K562 (cell line): ENCODE data around the gene FAM78A. TPM values are rescaled to one million over a fixed set of nuclear protein-coding genes. Genes with fewer than 3 reads are reported as not detected.

Source experiments
- ELF1 ChIP-seq: fragments of 200-800 bp; sonication (Bioruptor generic); IDR thresholded peaks from 2 replicates; pipeline ENCODE4 v1.6.1; 2016; ENCODE audit warnings: missing genetic modification characterization, missing compliant biosample characterization
- NELFE ChIP-seq: IDR thresholded peaks from 2 replicates; pipeline ENCODE4 v1.6.1; 2011; ENCODE audit warnings: mild to moderate bottlenecking; ENCODE audit not compliant: insufficient read depth, insufficient read length
- POLR2AphosphoS2 ChIP-seq: IDR thresholded peaks from 2 replicates; pipeline ENCODE4 v1.6.1; 2012; ENCODE audit warnings: low read length, improper control_type of control experiment
- RCOR1 ChIP-seq, 2 experiments: IDR thresholded peaks; 2 replicates each; pipeline ENCODE4 v1.6.1; 2012; ENCODE audit warnings: low read depth in 2 of 2, low read length in 2 of 2, borderline replicate concordance in 1 of 2, improper control_type of control experiment in 1 of 2
- STAT5A ChIP-seq: IDR thresholded peaks from 2 replicates; pipeline ENCODE4 v1.6.1; 2012; ENCODE audit warnings: low read length, inconsistent platforms, borderline replicate concordance
- TCF7L2 ChIP-seq: fragments of 150-350 bp; IDR thresholded peaks from 2 replicates; pipeline ENCODE4 v1.6.1; 2016; ENCODE audit warnings: low read depth, mild to moderate bottlenecking, low read length, moderate library complexity
- ZNF316 ChIP-seq: fragments of 450-650 bp; IDR thresholded peaks from 2 replicates; pipeline ENCODE4 v1.6.1; 2016
- ZNF699 ChIP-seq: fragments of 250-450 bp; sonication (Bioruptor Pico); IDR thresholded peaks from 2 replicates; pipeline ENCODE4 v1.8.0; 2021; ENCODE audit warnings: mild to moderate bottlenecking, moderate library complexity; ENCODE audit not compliant: insufficient replicate concordance
- polyA plus RNA-seq, 8 experiments: library from polyadenylated mRNA; depleted of rRNA in 4 of 8; stranded (reverse) in 5 of 8; unstranded in 3 of 8; fragments of >200 nt; fragmentation: Nextera tagmentation in 2 of 8; fragmentation: Illumina TruSeq in 1 of 8; extraction: Ambion mirVana in 2 of 8; extraction: Trizol in 1 of 8; gene quantifications; 2 replicates each; pipeline versions ENCODE4 v1.2.1 to v1.2.3, GENCODE V29; 2011 to 2014; ENCODE audit warnings: inconsistent platforms in 1 of 8, missing spikeins in 1 of 8
- total RNA-seq, 7 experiments: library from RNA; depleted of rRNA in 6 of 7; stranded (reverse); fragments of >200 nt in 6 of 7; fragmentation: Illumina TruSeq in 2 of 7; extraction: Trizol in 2 of 7; gene quantifications; 2 replicates each; pipeline versions ENCODE4 v1.2.1 to v1.2.3, GENCODE V29; 2011 to 2021; ENCODE audit warnings: low replicate concordance in 1 of 7
- TF ChIP-seq, protein P1 (sequence below): fragments of 200-600 bp; sonication (generic); IDR thresholded peaks from one replicate; pipeline ENCODE4 v1.6.1; 2012; ENCODE audit warnings: mild to moderate bottlenecking, low read depth, low read length, inconsistent platforms
- TF ChIP-seq, protein P2 (sequence below): fragments of 450-650 bp; IDR thresholded peaks from 2 replicates; pipeline ENCODE4 v1.6.1; 2016; ENCODE audit warnings: mild to moderate bottlenecking

The FAM78A gene
- total and polyA plus RNA-seq, 9 of the 15 experiments (the other 6 are each of a cell fraction or from before 2014, with no cell fraction given), result 0.56 to 103 (median 55.2) TPM

DNA sequence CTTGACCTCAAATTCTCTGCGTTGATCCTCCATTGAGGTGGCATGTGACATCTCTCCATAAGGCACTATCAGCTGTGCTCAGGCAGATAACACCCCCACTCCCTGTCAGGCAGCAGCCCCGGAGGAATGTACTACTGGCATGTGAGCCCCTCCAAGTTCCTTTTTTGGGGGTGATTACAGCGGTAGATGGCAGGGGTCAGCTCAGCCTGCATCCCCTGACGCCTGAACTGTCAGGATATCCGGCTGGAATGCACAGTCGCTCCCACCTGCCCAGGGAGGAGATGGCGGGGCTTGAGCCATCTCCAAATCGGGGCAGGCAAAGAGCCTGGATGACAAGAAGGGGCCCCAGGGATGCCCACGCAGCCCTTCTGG, 40.8 kb downstream of the FAM78A start (continued):
- TF ChIP-seq, protein P1, sequence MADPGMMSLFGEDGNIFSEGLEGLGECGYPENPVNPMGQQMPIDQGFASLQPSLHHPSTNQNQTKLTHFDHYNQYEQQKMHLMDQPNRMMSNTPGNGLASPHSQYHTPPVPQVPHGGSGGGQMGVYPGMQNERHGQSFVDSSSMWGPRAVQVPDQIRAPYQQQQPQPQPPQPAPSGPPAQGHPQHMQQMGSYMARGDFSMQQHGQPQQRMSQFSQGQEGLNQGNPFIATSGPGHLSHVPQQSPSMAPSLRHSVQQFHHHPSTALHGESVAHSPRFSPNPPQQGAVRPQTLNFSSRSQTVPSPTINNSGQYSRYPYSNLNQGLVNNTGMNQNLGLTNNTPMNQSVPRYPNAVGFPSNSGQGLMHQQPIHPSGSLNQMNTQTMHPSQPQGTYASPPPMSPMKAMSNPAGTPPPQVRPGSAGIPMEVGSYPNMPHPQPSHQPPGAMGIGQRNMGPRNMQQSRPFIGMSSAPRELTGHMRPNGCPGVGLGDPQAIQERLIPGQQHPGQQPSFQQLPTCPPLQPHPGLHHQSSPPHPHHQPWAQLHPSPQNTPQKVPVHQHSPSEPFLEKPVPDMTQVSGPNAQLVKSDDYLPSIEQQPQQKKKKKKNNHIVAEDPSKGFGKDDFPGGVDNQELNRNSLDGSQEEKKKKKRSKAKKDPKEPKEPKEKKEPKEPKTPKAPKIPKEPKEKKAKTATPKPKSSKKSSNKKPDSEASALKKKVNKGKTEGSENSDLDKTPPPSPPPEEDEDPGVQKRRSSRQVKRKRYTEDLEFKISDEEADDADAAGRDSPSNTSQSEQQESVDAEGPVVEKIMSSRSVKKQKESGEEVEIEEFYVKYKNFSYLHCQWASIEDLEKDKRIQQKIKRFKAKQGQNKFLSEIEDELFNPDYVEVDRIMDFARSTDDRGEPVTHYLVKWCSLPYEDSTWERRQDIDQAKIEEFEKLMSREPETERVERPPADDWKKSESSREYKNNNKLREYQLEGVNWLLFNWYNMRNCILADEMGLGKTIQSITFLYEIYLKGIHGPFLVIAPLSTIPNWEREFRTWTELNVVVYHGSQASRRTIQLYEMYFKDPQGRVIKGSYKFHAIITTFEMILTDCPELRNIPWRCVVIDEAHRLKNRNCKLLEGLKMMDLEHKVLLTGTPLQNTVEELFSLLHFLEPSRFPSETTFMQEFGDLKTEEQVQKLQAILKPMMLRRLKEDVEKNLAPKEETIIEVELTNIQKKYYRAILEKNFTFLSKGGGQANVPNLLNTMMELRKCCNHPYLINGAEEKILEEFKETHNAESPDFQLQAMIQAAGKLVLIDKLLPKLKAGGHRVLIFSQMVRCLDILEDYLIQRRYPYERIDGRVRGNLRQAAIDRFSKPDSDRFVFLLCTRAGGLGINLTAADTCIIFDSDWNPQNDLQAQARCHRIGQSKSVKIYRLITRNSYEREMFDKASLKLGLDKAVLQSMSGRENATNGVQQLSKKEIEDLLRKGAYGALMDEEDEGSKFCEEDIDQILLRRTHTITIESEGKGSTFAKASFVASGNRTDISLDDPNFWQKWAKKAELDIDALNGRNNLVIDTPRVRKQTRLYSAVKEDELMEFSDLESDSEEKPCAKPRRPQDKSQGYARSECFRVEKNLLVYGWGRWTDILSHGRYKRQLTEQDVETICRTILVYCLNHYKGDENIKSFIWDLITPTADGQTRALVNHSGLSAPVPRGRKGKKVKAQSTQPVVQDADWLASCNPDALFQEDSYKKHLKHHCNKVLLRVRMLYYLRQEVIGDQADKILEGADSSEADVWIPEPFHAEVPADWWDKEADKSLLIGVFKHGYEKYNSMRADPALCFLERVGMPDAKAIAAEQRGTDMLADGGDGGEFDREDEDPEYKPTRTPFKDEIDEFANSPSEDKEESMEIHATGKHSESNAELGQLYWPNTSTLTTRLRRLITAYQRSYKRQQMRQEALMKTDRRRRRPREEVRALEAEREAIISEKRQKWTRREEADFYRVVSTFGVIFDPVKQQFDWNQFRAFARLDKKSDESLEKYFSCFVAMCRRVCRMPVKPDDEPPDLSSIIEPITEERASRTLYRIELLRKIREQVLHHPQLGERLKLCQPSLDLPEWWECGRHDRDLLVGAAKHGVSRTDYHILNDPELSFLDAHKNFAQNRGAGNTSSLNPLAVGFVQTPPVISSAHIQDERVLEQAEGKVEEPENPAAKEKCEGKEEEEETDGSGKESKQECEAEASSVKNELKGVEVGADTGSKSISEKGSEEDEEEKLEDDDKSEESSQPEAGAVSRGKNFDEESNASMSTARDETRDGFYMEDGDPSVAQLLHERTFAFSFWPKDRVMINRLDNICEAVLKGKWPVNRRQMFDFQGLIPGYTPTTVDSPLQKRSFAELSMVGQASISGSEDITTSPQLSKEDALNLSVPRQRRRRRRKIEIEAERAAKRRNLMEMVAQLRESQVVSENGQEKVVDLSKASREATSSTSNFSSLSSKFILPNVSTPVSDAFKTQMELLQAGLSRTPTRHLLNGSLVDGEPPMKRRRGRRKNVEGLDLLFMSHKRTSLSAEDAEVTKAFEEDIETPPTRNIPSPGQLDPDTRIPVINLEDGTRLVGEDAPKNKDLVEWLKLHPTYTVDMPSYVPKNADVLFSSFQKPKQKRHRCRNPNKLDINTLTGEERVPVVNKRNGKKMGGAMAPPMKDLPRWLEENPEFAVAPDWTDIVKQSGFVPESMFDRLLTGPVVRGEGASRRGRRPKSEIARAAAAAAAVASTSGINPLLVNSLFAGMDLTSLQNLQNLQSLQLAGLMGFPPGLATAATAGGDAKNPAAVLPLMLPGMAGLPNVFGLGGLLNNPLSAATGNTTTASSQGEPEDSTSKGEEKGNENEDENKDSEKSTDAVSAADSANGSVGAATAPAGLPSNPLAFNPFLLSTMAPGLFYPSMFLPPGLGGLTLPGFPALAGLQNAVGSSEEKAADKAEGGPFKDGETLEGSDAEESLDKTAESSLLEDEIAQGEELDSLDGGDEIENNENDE, result no peak
- TF ChIP-seq POLR2AphosphoS2 (peak; percentile 93), NELFE (no peak), ZNF699 (CRISPR knock-in tag) (no peak), RCOR1 (IDR thresholded peaks at IDR 0.05; ENCODE audit: borderline replicate concordance in 1 of 2, low read depth in 2 of 2, low read length in 2 of 2) (0 out of 4 replicates have a peak, but pooled peaks of 1 of the 2 experiments have one; percentile 2), ZNF316 (no peak), TCF7L2 (no peak), ELF1 (tag) (no peak), STAT5A (no peak)
- TF ChIP-seq, protein P2, sequence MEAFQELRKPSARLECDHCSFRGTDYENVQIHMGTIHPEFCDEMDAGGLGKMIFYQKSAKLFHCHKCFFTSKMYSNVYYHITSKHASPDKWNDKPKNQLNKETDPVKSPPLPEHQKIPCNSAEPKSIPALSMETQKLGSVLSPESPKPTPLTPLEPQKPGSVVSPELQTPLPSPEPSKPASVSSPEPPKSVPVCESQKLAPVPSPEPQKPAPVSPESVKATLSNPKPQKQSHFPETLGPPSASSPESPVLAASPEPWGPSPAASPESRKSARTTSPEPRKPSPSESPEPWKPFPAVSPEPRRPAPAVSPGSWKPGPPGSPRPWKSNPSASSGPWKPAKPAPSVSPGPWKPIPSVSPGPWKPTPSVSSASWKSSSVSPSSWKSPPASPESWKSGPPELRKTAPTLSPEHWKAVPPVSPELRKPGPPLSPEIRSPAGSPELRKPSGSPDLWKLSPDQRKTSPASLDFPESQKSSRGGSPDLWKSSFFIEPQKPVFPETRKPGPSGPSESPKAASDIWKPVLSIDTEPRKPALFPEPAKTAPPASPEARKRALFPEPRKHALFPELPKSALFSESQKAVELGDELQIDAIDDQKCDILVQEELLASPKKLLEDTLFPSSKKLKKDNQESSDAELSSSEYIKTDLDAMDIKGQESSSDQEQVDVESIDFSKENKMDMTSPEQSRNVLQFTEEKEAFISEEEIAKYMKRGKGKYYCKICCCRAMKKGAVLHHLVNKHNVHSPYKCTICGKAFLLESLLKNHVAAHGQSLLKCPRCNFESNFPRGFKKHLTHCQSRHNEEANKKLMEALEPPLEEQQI, result no peak
- TF ChIP-seq, all 486 proteins: peak for 5
